Thoracic aorta endothelial cell (primary cell): ENCODE measurements around the gene CDKL5. TPM values are rescaled to one million over a fixed set of nuclear protein-coding genes. Genes with fewer than 3 reads are reported as not detected.

Experiments
- small RNA-seq: library from RNA; depleted of rRNA; stranded (forward); fragments of <200 nt; gene quantifications from one replicate; pipeline ENCODE3, GENCODE V24; 2012
- total RNA-seq: library from RNA; depleted of rRNA; stranded (reverse); fragments of >200 nt; gene quantifications from 2 replicates; pipeline ENCODE4 v1.2.3, GENCODE V29; 2012

CDKL5 gene
- total RNA-seq: 3.7 and 4.0 TPM in 2 replicates

DNA sequence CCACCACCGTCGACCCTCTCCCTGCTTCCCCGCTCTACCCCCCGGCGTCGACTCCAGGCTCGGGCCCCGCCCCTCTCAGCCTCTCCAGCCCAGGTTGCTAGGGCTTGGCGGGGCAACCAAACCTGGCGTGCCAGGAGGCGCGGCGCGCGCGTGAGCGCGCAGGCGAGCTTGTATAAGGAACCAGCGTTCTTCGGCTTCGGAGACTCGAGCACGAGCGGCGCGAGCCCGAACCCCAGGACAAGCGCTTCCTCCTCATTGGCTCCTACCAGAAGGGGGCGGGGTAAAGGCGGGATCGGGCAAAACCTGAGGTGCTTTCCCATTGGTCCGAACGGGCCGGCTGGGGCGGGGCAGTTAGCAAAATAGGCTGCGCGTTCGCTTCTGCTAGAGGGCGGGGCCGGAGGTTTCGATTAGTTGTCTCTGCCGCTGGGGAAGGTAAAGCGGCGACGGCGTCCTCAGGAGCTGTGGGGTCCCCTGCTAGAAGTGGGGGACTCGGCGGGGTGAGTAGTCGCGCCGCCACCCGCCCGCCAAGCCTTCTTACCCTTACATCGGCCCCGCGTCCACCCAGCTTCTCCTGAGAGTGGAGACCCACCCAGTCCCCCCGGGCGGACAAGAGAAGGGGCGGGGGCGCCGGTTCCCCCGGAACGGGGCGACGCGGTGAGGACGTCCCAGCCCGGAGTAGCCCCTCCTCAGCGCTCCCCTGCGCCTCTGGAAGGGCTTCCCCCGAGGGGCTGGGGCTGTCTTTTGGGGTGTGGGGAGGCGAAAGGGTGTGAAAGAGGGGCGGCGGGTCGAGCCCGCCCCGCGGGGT, at the start of gene CDKL5:
Gene CDKL5, plus strand, starts transcription at position 410 of the 805 bp plus-strand sequence. CDS start 81,489 bp downstream, outside the sequence.

DNA sequence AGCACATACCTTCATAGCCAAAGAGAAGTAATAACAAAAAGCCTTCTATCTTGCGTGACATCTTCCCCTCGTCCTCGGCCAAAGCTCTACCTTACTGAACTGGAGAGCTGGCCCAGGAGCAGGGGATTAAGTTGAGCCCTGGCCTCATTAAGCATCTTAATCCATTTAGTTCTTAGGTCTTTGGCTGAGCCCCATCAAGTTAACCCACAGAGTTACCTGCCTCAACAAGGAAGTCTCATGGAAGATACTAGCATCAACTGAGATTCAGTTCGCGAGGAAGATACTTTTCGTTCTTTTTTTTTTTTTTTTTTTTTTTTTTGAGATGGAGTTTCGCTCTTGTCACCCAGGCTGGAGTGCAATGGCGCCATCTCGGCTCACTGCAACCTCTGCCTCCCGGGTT, 246.6 kb downstream of the CDKL5 start, which contains the start of gene RS1:
Gene RS1, minus strand, starts transcription at position 101 of the 400 bp plus-strand sequence. Its CDS starts 40 bp downstream, at position 61.

Small RNA genes within 50 kb of the gene (small RNA-seq; reads per million reads assigned to genes)
- not detected for gene RF00019

Other genes with a start within 250 kb of the CDKL5 start
- gene BEND2, start 204.7 kb upstream of the CDKL5 start, total RNA-seq: not detected in 2 replicates
- 2.7 and 4.4 TPM in 2 replicates for gene SCML2, start 70.9 kb upstream of the CDKL5 start, total RNA-seq
- not detected in 2 replicates for gene RS1, start 246.5 kb downstream of the CDKL5 start, total RNA-seq